Peyer's patch (tissue), 4 donors: ENCODE data around the gene SV2A. TPM values are rescaled to one million over a fixed set of nuclear protein-coding genes. Genes with fewer than 3 reads are reported as not detected.

ENCODE experiments used
- DNase-seq, 3 donors: peaks; one replicate each; pipeline ENCODE4 v3.0.0-alpha.2; 2017 to 2019
- H3K27ac ChIP-seq, 4 donors: fragments of 200-600 bp; sonication (generic); one replicate each; pipeline ENCODE4 v1.5.1; 2016 to 2019
- H3K27me3 ChIP-seq, 2 donors: fragments of 200-600 bp; sonication (generic); one replicate each; pipeline ENCODE4 v1.5.1; 2019
- H3K36me3 ChIP-seq, 3 donors: fragments of 200-600 bp; sonication (generic); one replicate each; pipeline ENCODE4 v1.5.1; 2016 to 2019
- H3K4me1 ChIP-seq, 4 donors: fragments of 200-600 bp; sonication (generic); one replicate each; pipeline ENCODE4 v1.5.1; 2016 to 2019
- H3K4me3 ChIP-seq, 4 donors: fragments of 200-600 bp; sonication (generic); 1 replicate in 3 of 4; 2 replicates in 1 of 4; pipeline ENCODE4 v1.5.1; 2016 to 2019; ENCODE audit warnings: mild to moderate bottlenecking in 1 of 4
- H3K9me3 ChIP-seq, 4 donors: fragments of 200-600 bp; sonication (generic); one replicate each; pipeline ENCODE4 v1.5.1; 2016 to 2019; ENCODE audit warnings: mild to moderate bottlenecking in 1 of 4
- CTCF ChIP-seq, 6 experiments: fragments of 450-650 bp in 4 of 6; fragments of 200-600 bp in 2 of 6; sonication (generic) in 1 of 6; IDR thresholded peaks; one replicate each; pipeline ENCODE4 v1.5.1; 2017 to 2019; ENCODE audit warnings: antibody characterized with exemption in 6 of 6, mild to moderate bottlenecking in 3 of 6, moderate library complexity in 1 of 6
- POLR2A ChIP-seq, 2 donors: fragments of 450-650 bp; IDR thresholded peaks; one replicate each; pipeline ENCODE4 v1.5.1; 2017; ENCODE audit warnings: antibody characterized with exemption in 2 of 2, mild to moderate bottlenecking in 2 of 2, moderate library complexity in 2 of 2
- total RNA-seq, 4 donors: library from RNA; depleted of rRNA; stranded (reverse); fragments of >200 nt; gene quantifications; one replicate each; pipeline ENCODE4 v1.1.0, GENCODE V29; 2016

The SV2A gene
- total RNA-seq, 4 donors from 2014 or later: 0.70 to 3.3 (median 2.2) TPM

DNA sequence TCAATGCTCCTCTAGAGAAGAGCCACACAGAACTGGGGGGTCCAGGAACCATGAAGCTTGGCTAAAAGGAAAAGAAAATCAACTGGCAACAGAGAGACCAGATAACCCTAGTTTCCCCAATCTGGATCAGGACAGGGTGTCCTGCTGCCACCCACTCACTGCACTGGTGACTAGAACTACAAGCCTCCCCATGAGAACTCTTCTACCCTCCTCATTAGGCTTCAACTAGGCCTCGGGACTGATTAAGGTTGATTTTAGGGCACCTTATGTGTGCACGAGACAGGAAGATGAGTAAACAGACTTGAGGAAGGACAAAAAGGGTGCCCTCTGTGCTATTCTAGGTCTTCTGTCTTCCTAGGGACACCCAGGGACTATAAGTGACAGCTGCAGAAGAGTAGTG lies 12.2 kb upstream of the SV2A start:
- Histone ChIP-seq H3K4me3 (no peak overlapping the region), H3K9me3 (no peaks in the 10 kb centered on the region), H3K27me3 (no peaks in the 10 kb centered on the region), H3K36me3 (peaks cover 0 to 50% (median 3%) of the 10 kb centered on the region in 3 donors), H3K27ac (peak overlapping the region in 1 of 4 donors; percentile 40), H3K4me1 (peaks cover 0 to 61% (median 9%) of the 10 kb centered on the region in 4 donors)
- TF ChIP-seq POLR2A (IDR thresholded peaks at IDR 0.05): no peak
- no peak for TF ChIP-seq CTCF (IDR thresholded peaks at IDR 0.05)
- DNase-seq: no peak

GRCh38 chr1:149928401-149928724 lies 10.7 kb upstream of the SV2A start:
- H3K27me3 ChIP-seq: no peaks in the 10 kb centered on the region
- H3K9me3 ChIP-seq: no peaks in the 10 kb centered on the region
- peak overlapping the region; percentile 82 to 93 (median 90) for H3K27ac ChIP-seq
- H3K36me3 ChIP-seq: peaks cover 0 to 62% (median 3%) of the 10 kb centered on the region in 3 donors
- peaks cover 0 to 47% (median 9%) of the 10 kb centered on the region in 4 donors for H3K4me1 ChIP-seq
- DNase-seq: no peak
- TF ChIP-seq POLR2A (IDR thresholded peaks at IDR 0.05) (no peak), CTCF (IDR thresholded peaks at IDR 0.05) (no peak)
- peak overlapping the region; percentile 64 to 88 (median 73) for H3K4me3 ChIP-seq

DNA sequence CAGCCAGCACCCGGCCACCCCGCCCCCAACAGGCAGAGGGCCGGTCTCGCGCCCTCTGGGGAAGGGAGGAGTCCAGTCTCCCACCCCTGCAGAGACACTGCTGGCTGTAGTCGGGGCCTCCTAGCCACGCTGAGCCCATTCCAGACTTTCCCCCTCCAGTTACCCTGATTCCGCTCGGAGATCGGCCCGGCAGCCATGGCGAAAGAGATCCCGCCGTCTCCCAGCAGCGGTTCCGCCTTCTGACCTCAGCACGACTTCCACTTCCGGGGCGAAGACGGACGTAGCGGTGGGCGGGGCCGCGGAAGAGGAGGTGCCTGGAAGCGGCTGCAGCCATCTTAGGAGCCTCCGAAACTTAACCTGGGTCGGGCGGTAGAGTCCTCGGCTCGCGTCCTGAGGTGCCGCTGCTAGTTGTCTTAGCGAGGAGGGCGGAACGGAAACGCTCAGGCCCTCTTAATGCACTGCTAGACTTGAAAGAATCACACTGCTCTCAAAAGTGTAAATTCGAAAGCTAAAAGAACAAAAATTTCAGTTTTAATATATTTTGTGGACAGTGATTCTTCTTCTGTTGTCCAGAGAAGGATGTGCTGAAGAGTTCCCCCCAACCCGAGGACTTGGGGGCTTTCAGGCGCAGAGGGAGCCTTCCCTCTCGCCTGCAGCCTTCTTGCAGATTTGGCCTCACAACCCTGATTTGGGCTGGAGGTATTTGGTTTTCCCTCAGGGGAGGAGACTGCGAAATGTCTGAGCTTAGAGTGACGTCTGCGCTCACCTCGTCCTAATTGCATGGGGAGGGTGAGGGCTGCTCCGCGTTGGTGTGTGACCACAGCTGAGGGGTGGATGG lies 10.1 kb upstream of the SV2A start, which contains the start of gene SF3B4:
TSS of gene SF3B4 (minus strand) at position 241 of the 838 bp plus-strand sequence. CDS start at position 197, 44 bp downstream.
- TF ChIP-seq CTCF (IDR thresholded peaks at IDR 0.05): peak in 1 of 6 experiments; percentile 15
- TF ChIP-seq POLR2A (IDR thresholded peaks at IDR 0.05): peak; percentile 79 to 92
- peaks cover 0 to 64% (median 3%) of the 10 kb centered on the region in 3 donors for H3K36me3 ChIP-seq

GRCh38 chr1:149927056-149927562 lies 9.5 kb upstream of the SV2A start:
- H3K4me3 ChIP-seq: peak overlapping the region; percentile 64 to 88 (median 73)
- no peak for DNase-seq
- H3K4me1 ChIP-seq: peaks cover 0 to 44% (median 9%) of the 10 kb centered on the region in 4 donors
- peaks cover 0 to 71% (median 3%) of the 10 kb centered on the region in 3 donors for H3K36me3 ChIP-seq
- TF ChIP-seq POLR2A (IDR thresholded peaks at IDR 0.05) (no peak), CTCF (IDR thresholded peaks at IDR 0.05) (no peak)
- no peaks in the 10 kb centered on the region for H3K9me3 ChIP-seq
- no peaks in the 10 kb centered on the region for H3K27me3 ChIP-seq
- peak overlapping the region; percentile 82 to 93 (median 90) for H3K27ac ChIP-seq

More for the DNA sequence above, 10.1 kb upstream of the SV2A start, which contains the start of gene SF3B4:
- DNase-seq: peak; percentile 94 to 98 (median 97)
- Histone ChIP-seq H3K9me3 (no peaks in the 10 kb centered on the region), H3K4me3 (peak within 1 kb of the TSS; percentile 64 to 88 (median 73)), H3K27me3 (no peaks in the 10 kb centered on the region), H3K4me1 (peaks cover 0 to 44% (median 9%) of the 10 kb centered on the region in 4 donors), H3K27ac (peak within 1 kb of the TSS; percentile 82 to 93 (median 90))

DNA sequence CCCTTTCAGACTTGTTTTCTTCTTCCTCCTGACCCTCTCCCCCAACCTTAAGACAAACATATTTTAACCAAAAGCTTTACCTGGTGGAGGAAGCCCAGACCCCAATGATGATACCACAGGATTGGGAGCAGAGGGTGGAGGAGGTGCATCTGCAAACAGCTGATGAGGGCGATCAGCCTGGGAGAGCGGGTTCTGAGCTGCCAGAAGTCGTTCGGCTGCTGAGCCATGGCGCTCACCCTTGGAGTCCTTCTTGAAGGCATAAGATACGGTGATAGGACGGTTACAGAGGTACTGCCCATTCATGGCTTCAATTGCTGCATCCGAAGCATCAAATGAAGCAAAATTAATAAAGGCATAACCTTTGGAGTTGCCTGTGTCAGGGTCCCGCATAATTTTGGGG lies 8.7 kb upstream of the SV2A start:
- H3K9me3 ChIP-seq: no peaks in the 10 kb centered on the region
- peak overlapping the region in 1 of 4 donors; percentile 75 for H3K4me3 ChIP-seq
- H3K4me1 ChIP-seq: peaks cover 0 to 36% (median 9%) of the 10 kb centered on the region in 4 donors
- no peaks in the 10 kb centered on the region for H3K27me3 ChIP-seq
- DNase-seq: no peak
- no peak overlapping the region for H3K27ac ChIP-seq
- TF ChIP-seq CTCF (IDR thresholded peaks at IDR 0.05) (no peak), POLR2A (IDR thresholded peaks at IDR 0.05) (no peak)
- peaks cover 0 to 64% (median 3%) of the 10 kb centered on the region in 3 donors for H3K36me3 ChIP-seq
